ENCODE measurements around the gene CNGA4.

GRCh38 chr11:6201481-6201880 is 37.4 kb upstream of the CNGA4 start:
- TF ChIP-seq POLR2A (IDR thresholded peaks at IDR 0.05; ENCODE audit: low read depth, low read length) (no peak), TAF1 (IDR thresholded peaks at IDR 0.05; ENCODE audit: low read depth, low read length) (no peak), POLR2AphosphoS5 (IDR thresholded peaks at IDR 0.05; ENCODE audit: low read depth, low read length) (no peak), SPI1 (IDR thresholded peaks at IDR 0.05; ENCODE audit: low read depth, low read length) (no peak), POU2F2 (IDR thresholded peaks at IDR 0.05; ENCODE audit: low read depth, low read length) (no peak)
